ENCODE results near the gene POLR2E.

DNA sequence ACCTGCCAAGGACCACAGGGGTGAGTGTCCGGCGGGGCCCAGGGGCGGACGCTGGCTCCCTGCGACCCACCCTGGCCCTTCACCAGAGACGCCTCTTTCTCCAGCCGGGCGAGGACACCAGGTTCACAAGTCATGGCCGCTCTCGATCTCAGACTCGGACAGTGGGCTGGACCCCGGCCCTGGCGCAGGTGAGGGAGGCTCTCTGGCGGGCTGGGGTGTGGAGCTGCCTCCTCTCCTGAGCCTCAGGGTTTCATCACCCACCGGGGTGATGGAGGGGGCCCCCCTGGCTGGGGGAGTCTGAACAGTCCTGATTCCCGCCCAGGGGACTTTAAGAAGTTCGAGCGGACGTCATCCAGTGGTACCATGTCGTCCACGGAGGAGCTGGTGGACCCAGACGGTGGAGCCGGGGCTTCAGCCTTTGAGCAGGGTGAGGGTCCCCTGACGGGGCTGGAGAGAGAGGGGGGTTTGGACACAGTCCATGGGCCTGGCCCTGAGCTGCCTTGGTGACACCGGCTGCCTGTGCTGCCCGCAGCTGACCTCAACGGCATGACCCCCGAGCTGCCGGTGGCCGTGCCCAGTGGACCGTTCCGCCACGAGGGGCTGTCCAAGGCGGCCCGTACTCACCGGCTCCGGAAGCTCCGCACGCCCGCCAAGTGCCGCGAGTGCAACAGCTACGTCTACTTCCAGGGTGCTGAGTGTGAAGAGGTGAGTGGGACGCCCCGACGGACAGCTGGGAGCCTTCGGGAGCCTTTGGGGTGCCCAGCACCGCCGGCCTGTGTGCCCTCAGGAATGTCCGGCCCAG lies 14.6 kb downstream of the POLR2E start:
- TF ChIP-seq CTCF (conservative IDR thresholded peaks at IDR 0.05; ENCODE audit: low read depth in 2 of 2) (no peak), ETS1 (IDR thresholded peaks at IDR 0.05) (no peak), EZH2phosphoT487 (IDR thresholded peaks at IDR 0.05; ENCODE audit: unreplicated experiment) (no peak)
